H1 (cell line): Measurements from ENCODE around the gene IP6K1. TPM values are rescaled to one million over a fixed set of nuclear protein-coding genes. Genes with fewer than 3 reads are reported as not detected.

Experiments used
- CTCF ChIA-PET: fragments of 300-600 bp; sonication (Branson Sonifier 250); formaldehyde crosslinking; loops from one replicate; lab custom pipeline; 2021; ENCODE audit not compliant: partially characterized antibody; lab: Charles Lee
- POLR2A ChIA-PET: fragments of 300-600 bp; sonication (Branson Sonifier 250); formaldehyde crosslinking; loops from one replicate; lab custom pipeline; 2021; ENCODE audit warnings: inconsistent platforms; ENCODE audit not compliant: partially characterized antibody; lab: Charles Lee
- DNase-seq, 2 experiments: peaks; one replicate each; pipeline versions ENCODE4 v3.0.0 to v3.0.0-alpha.2; 2010 to 2022; ENCODE audit warnings: low spot score in 2 of 2, low read depth in 1 of 2, mixed read lengths in 1 of 2
- FAIRE-seq: peaks from 2 replicates; lab custom pipeline; 2011; peaks lifted over from hg19 to GRCh38; lab: Jason Lieb, UNC
- H2AFZ ChIP-seq: 2 replicates; pipeline ENCODE4 v1.8.1; 2012; ENCODE audit warnings: low read length, inconsistent platforms
- H2AK5ac ChIP-seq: 2 replicates; pipeline ENCODE4 v1.6.1; 2013; ENCODE audit warnings: low read depth, low read length
- H2BK120ac ChIP-seq: replicated peaks from 2 replicates; pipeline ENCODE3; 2013; ENCODE audit warnings: low read depth, low read length, inconsistent platforms
- H2BK12ac ChIP-seq: 2 replicates; pipeline ENCODE4 v1.6.1; 2013; ENCODE audit warnings: low read depth, low read length
- H2BK15ac ChIP-seq: 2 replicates; pipeline ENCODE4 v1.6.1; 2013; ENCODE audit warnings: low read length
- H2BK20ac ChIP-seq: 2 replicates; pipeline ENCODE4 v1.6.1; 2013; ENCODE audit warnings: low read length
- H2BK5ac ChIP-seq: 2 replicates; pipeline ENCODE4 v1.6.1; 2013; ENCODE audit warnings: low read depth, low read length
- H3K14ac ChIP-seq: 2 replicates; pipeline ENCODE4 v1.6.1; 2013; ENCODE audit warnings: inconsistent platforms; ENCODE audit not compliant: insufficient read length
- H3K18ac ChIP-seq: 2 replicates; pipeline ENCODE4 v1.6.1; 2013; ENCODE audit warnings: low read length; ENCODE audit errors: extremely low read depth
- H3K23ac ChIP-seq: 2 replicates; pipeline ENCODE4 v1.6.1; 2013; ENCODE audit warnings: inconsistent platforms; ENCODE audit not compliant: insufficient read length
- H3K23me2 ChIP-seq: 2 replicates; pipeline ENCODE4 v1.6.1; 2013; ENCODE audit warnings: low read depth, low read length
- H3K27ac ChIP-seq: 2 replicates; pipeline ENCODE4 v1.6.1; 2011; ENCODE audit warnings: low read depth, low read length, inconsistent platforms
- H3K27me3 ChIP-seq, 4 experiments: replicated peaks in 1 of 4; 1 replicate in 1 of 4; 2 replicates in 3 of 4; pipeline versions ENCODE4 v1.6.1 to v1.8.1; 2011 to 2013; ENCODE audit warnings: low read length in 3 of 4, mild to moderate bottlenecking in 3 of 4, inconsistent platforms in 2 of 4, mixed read lengths in 2 of 4, moderate library complexity in 1 of 4; ENCODE audit not compliant: control insufficient read depth in 3 of 4, insufficient read depth in 3 of 4; ENCODE audit errors: extremely low read depth in 1 of 4
- H3K36me3 ChIP-seq, 4 experiments: 2 replicates each; pipeline versions ENCODE4 v1.6.1 to v1.8.1; 2011 to 2013; ENCODE audit warnings: mild to moderate bottlenecking in 4 of 4, low read length in 3 of 4, moderate library complexity in 2 of 4, control low read depth in 1 of 4, inconsistent platforms in 1 of 4; ENCODE audit not compliant: insufficient read depth in 4 of 4, control insufficient read depth in 2 of 4
- H3K4ac ChIP-seq: replicated peaks from 2 replicates; pipeline ENCODE3; 2013; ENCODE audit warnings: low read length, low read depth, mixed read lengths, inconsistent platforms; ENCODE audit not compliant: insufficient read length
- H3K4me1 ChIP-seq, 4 experiments: replicated peaks in 1 of 4; 1 replicate in 1 of 4; 2 replicates in 3 of 4; pipeline versions ENCODE4 v1.6.1 to v1.8.1; 2011 to 2013; ENCODE audit warnings: low read length in 3 of 4, inconsistent platforms in 2 of 4, mixed read lengths in 1 of 4; ENCODE audit not compliant: insufficient read depth in 4 of 4, control insufficient read depth in 3 of 4
- H3K4me2 ChIP-seq, 2 experiments: 2 replicates each; pipeline versions ENCODE4 v1.6.1 to v1.8.1; 2011 to 2013; ENCODE audit warnings: low read depth in 2 of 2, low read length in 2 of 2, control low read depth in 1 of 2, inconsistent platforms in 1 of 2, mild to moderate bottlenecking in 1 of 2; ENCODE audit not compliant: insufficient read depth in 1 of 2
- H3K4me3 ChIP-seq, 4 experiments: fragments of 200-600, 300-600 bp in 1 of 4; sonication (generic), shearing (Covaris generic), sonication (Bioruptor Twin) in 1 of 4; 2 replicates each; pipeline versions ENCODE4 v1.5.1 to v1.8.1; 2011 to 2016; ENCODE audit warnings: low read length in 4 of 4, low read depth in 3 of 4, control low read depth in 2 of 4, inconsistent platforms in 2 of 4, mild to moderate bottlenecking in 2 of 4, mixed read lengths in 1 of 4, moderate library complexity in 1 of 4; ENCODE audit not compliant: insufficient read depth in 2 of 4; ENCODE audit errors: extremely low read depth in 1 of 4
- H3K56ac ChIP-seq: replicated peaks from 2 replicates; pipeline ENCODE3; 2013; ENCODE audit warnings: low read depth, mild to moderate bottlenecking, mixed read lengths, low read length, inconsistent platforms; ENCODE audit not compliant: insufficient read length
- H3K79me1 ChIP-seq: 2 replicates; pipeline ENCODE4 v1.6.1; 2013; ENCODE audit warnings: low read depth, low read length, control low read depth
- H3K79me2 ChIP-seq, 2 experiments: 2 replicates each; pipeline versions ENCODE4 v1.6.1 to v1.8.1; 2012 to 2013; ENCODE audit warnings: low read length in 2 of 2, mild to moderate bottlenecking in 2 of 2, inconsistent platforms in 1 of 2; ENCODE audit not compliant: insufficient read depth in 2 of 2, control insufficient read depth in 1 of 2
- H3K9ac ChIP-seq, 4 experiments: replicated peaks in 1 of 4; 1 replicate in 1 of 4; 2 replicates in 3 of 4; pipeline versions ENCODE4 v1.6.1 to v1.8.1; 2011 to 2013; ENCODE audit warnings: low read depth in 3 of 4, low read length in 3 of 4, control low read depth in 2 of 4, mild to moderate bottlenecking in 2 of 4, moderate library complexity in 2 of 4, inconsistent platforms in 1 of 4; ENCODE audit errors: extremely low read depth in 1 of 4
- H3K9me3 ChIP-seq, 2 experiments: 2 replicates each; pipeline versions ENCODE4 v1.6.1 to v1.8.1; 2012 to 2013; ENCODE audit warnings: mild to moderate bottlenecking in 2 of 2, moderate library complexity in 2 of 2, control low read depth in 1 of 2, inconsistent platforms in 1 of 2, low read depth in 1 of 2, low read length in 1 of 2, mixed read lengths in 1 of 2; ENCODE audit not compliant: insufficient read depth in 2 of 2
- H4K20me1 ChIP-seq, 2 experiments: replicated peaks in 1 of 2; 2 replicates each; pipeline versions ENCODE3 to v1.8.1; 2011 to 2013; ENCODE audit warnings: inconsistent platforms in 2 of 2, low read length in 2 of 2, mild to moderate bottlenecking in 1 of 2; ENCODE audit not compliant: insufficient read depth in 2 of 2, control insufficient read depth in 1 of 2
- H4K5ac ChIP-seq: 2 replicates; pipeline ENCODE4 v1.6.1; 2013; ENCODE audit warnings: low read length, low read depth, mixed read lengths, inconsistent platforms; ENCODE audit not compliant: insufficient read length
- H4K8ac ChIP-seq: 2 replicates; pipeline ENCODE4 v1.8.0; 2013; ENCODE audit warnings: mild to moderate bottlenecking, moderate library complexity, low read length, inconsistent platforms; ENCODE audit not compliant: insufficient read depth; ENCODE audit errors: extremely low read depth
- H4K91ac ChIP-seq: replicated peaks from 2 replicates; pipeline ENCODE3; 2013; ENCODE audit warnings: low read length, mixed read lengths, inconsistent platforms; ENCODE audit not compliant: insufficient read length
- BACH1 ChIP-seq: IDR thresholded peaks from 2 replicates; pipeline ENCODE4 v1.6.1; 2012; ENCODE audit warnings: low read length, improper control_type of control experiment
- POLR2A ChIP-seq, 2 experiments: IDR thresholded peaks; 1 replicate in 1 of 2; 2 replicates in 1 of 2; pipeline ENCODE4 v1.6.1; 2011; ENCODE audit warnings: low read depth in 2 of 2, low read length in 2 of 2, mild to moderate bottlenecking in 2 of 2; ENCODE audit errors: control extremely low read depth in 1 of 2
- SUZ12 ChIP-seq: fragments of 200-600 bp; sonication (generic); IDR thresholded peaks from 2 replicates; pipeline ENCODE4 v1.6.1; 2012; ENCODE audit warnings: mild to moderate bottlenecking, inconsistent platforms, low read length, moderate library complexity, mixed read lengths
- TBP ChIP-seq: IDR thresholded peaks from 2 replicates; pipeline ENCODE4 v1.6.1; 2011; ENCODE audit warnings: low read depth, low read length, improper control_type of control experiment
- WGBS, 2 experiments: shearing (Covaris generic) in 1 of 2; methylation state at CpG; one replicate each; pipeline versions ENCODE4 v1.1.6 to v1.1.7; 2013 to 2015; ENCODE audit warnings: low lambda C conversion rate in 2 of 2, mixed read lengths in 2 of 2, inconsistent platforms in 1 of 2, low coverage in 1 of 2, missing lambda C conversion rate in 1 of 2; ENCODE audit not compliant: insufficient replicate concordance in 2 of 2, insufficient coverage in 1 of 2, insufficient read length in 1 of 2; ENCODE audit errors: extremely low coverage in 1 of 2, missing lambda C conversion rate in 1 of 2; 5-methylcytosine and 5-hydroxymethylcytosine counted together
- polyA plus RNA-seq, 7 experiments: library from polyadenylated mRNA; depleted of rRNA in 3 of 7; stranded (reverse) in 5 of 7; unstranded in 2 of 7; fragments of >200 nt in 5 of 7; fragments of 200-250 nt in 2 of 7; gene quantifications; 1 replicate in 5 of 7; 2 replicates in 1 of 7; 4 replicates in 1 of 7; pipeline versions ENCODE4 v1.2.1 to v1.2.3, GENCODE V29; 2011 to 2013; ENCODE audit warnings: missing spikeins in 2 of 7, mixed read lengths in 2 of 7
- total RNA-seq: library from RNA; stranded (reverse); fragmentation: NEBNext Ultra II Directional; extraction: Animal tissue kit (Norgen Biotek cat#: 25700); gene quantifications from 2 replicates; pipeline ENCODE4 v1.2.1, GENCODE V29; 2021

The IP6K1 gene
- total and polyA plus RNA-seq, 2 of the 8 experiments (the other 6 are each of a cell fraction or from before 2014, with no cell fraction given) = 31.5 to 35.2 TPM

DNA sequence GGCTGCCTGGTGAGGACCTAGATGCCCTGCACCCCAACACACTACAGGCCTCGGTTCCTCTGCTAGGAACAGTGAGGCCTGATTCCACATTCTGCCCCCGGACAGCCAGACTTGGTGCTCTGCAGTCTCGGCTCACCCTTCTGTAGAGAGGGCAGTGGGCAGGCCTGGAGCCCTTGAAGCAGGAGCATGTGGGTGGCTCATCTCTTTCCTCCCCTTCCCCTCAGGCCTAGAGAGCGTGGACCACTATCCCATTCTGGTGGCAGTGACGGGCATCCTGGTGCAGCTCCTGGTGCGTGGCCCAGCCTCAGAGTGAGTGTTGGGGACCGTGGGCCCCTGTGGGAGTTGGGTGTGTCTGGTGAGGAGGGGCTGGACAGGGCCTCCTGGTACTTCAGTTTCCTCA, 70.2 kb downstream of the IP6K1 start:
- CTCF ChIA-PET = interaction anchor here (1.6 to 7.8 kb wide), 3 partner anchors 8 to 189 kb away, joined by 3 to 127 read pairs (median 11); no protein-coding TSS in a partner anchor

More for the DNA sequence above, 70.2 kb downstream of the IP6K1 start:
- H3K23ac ChIP-seq = no peak overlapping the region
- H2BK5ac ChIP-seq = no peak overlapping the region
- 90% methylated on average over 7 of the region's 7 CpGs; no CpG with 5 or more reads in 1 of the 2 experiments for WGBS, 2 experiments
- no peak overlapping the region for H3K4ac ChIP-seq
- no peak overlapping the region for H2AFZ ChIP-seq
- FAIRE-seq (no peak), DNase-seq (no peak)
- H4K5ac ChIP-seq = no peak overlapping the region
- H3K56ac ChIP-seq = no peak overlapping the region
- no peaks in the 10 kb centered on the region for H3K9me3 ChIP-seq
- H4K91ac ChIP-seq = no peak overlapping the region
- peaks cover 9% of the 10 kb centered on the region; the same call in 1 of the 2 replicates for H3K23me2 ChIP-seq
- no peak overlapping the region for H2BK20ac ChIP-seq
- POLR2A ChIA-PET = interaction anchor here (0.9 to 7.3 kb wide), 3 partner anchors 13 to 41 kb away, joined by 3 to 57 read pairs (median 3); no protein-coding TSS in a partner anchor
- no peaks in the 10 kb centered on the region for H3K79me1 ChIP-seq
- no peak overlapping the region for H2BK12ac ChIP-seq
- H4K20me1 ChIP-seq = peaks cover 2 to 18% of the 10 kb centered on the region in 2 experiments
- no peaks in the 10 kb centered on the region for H3K27me3 ChIP-seq
- H3K36me3 ChIP-seq = peaks cover 0 to 3% (median 1%) of the 10 kb centered on the region in 4 experiments; a peak in 1 of 8 replicates
- no peak overlapping the region for H2BK120ac ChIP-seq
- H3K27ac ChIP-seq = no peak overlapping the region
- H2BK15ac ChIP-seq = no peak overlapping the region
- H3K4me3 ChIP-seq = no peak overlapping the region
- H3K14ac ChIP-seq = no peak overlapping the region
- no peaks in the 10 kb centered on the region for H3K79me2 ChIP-seq
- TF ChIP-seq BACH1 (no peak), POLR2A (IDR thresholded peaks at IDR 0.05; ENCODE audit: control extremely low read depth in 1 of 2, low read depth in 2 of 2, low read length in 2 of 2) (no peak), TBP (no peak), SUZ12 (no peak)
- H4K8ac ChIP-seq = no peak overlapping the region
- no peak overlapping the region for H3K9ac ChIP-seq
- no peak overlapping the region for H3K18ac ChIP-seq
- peaks cover 0 to 12% (median 9%) of the 10 kb centered on the region in 4 experiments; a peak in 5 of 7 replicates for H3K4me1 ChIP-seq
- no peak overlapping the region for H3K4me2 ChIP-seq
- H2AK5ac ChIP-seq = no peak overlapping the region
